ENCODE data around the gene C1QTNF7.

- TF ChIP-seq, protein P1, sequence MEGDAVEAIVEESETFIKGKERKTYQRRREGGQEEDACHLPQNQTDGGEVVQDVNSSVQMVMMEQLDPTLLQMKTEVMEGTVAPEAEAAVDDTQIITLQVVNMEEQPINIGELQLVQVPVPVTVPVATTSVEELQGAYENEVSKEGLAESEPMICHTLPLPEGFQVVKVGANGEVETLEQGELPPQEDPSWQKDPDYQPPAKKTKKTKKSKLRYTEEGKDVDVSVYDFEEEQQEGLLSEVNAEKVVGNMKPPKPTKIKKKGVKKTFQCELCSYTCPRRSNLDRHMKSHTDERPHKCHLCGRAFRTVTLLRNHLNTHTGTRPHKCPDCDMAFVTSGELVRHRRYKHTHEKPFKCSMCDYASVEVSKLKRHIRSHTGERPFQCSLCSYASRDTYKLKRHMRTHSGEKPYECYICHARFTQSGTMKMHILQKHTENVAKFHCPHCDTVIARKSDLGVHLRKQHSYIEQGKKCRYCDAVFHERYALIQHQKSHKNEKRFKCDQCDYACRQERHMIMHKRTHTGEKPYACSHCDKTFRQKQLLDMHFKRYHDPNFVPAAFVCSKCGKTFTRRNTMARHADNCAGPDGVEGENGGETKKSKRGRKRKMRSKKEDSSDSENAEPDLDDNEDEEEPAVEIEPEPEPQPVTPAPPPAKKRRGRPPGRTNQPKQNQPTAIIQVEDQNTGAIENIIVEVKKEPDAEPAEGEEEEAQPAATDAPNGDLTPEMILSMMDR (conservative IDR thresholded peaks at IDR 0.05 in 1 of 2, IDR thresholded peaks at IDR 0.05 in 1 of 2; ENCODE audit: extremely low read depth in 1 of 2, insufficient read depth in 1 of 2, low read depth in 1 of 2, low read length in 2 of 2): no peak
- TF ChIP-seq EZH2 (IDR thresholded peaks at IDR 0.05; ENCODE audit: borderline replicate concordance, low read length): no peak
Measured at GRCh38 chr4:15418956-15419355, 8.9 kb upstream of the C1QTNF7 start.

Data from mammary epithelial cell (primary cell).